Esophagus squamous epithelium (tissue), 4 donors: ENCODE results near the gene HMGCL.

Experiments used
- POLR2A ChIP-seq, 4 donors: fragments of 450-650 bp; IDR thresholded peaks; one replicate each; pipeline ENCODE4 v1.6.1; 2017; ENCODE audit warnings: antibody characterized with exemption in 4 of 4, mild to moderate bottlenecking in 4 of 4, moderate library complexity in 3 of 4
- TF ChIP-seq, protein P1 (sequence below), 6 experiments: fragments of 450-650 bp in 4 of 6; fragments of 200-600 bp in 2 of 6; sonication (generic) in 2 of 6; IDR thresholded peaks; one replicate each; pipeline ENCODE4 v1.5.1; 2016 to 2019; ENCODE audit warnings: antibody characterized with exemption in 6 of 6, mild to moderate bottlenecking in 4 of 6, moderate library complexity in 4 of 6

DNA sequence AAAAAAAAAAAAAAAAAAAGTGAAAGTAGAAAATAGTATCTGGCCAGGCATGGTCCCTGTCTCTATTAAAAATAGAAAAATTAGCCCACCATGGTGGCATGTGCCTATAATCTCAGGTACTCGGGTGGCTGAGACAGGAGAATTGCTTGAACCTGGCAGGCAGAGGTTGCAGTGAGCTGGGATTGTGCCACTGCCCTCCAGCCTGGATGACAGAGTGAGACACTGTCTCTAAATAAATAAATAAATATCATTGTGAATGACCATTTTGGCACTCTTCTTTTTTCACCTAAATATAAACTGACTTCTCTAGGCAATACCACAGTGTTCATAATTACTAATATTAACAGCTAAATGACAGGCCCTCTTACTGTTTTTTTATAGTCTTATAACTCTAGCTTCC lies 67.4 kb downstream of the HMGCL start:
- TF ChIP-seq, protein P1, sequence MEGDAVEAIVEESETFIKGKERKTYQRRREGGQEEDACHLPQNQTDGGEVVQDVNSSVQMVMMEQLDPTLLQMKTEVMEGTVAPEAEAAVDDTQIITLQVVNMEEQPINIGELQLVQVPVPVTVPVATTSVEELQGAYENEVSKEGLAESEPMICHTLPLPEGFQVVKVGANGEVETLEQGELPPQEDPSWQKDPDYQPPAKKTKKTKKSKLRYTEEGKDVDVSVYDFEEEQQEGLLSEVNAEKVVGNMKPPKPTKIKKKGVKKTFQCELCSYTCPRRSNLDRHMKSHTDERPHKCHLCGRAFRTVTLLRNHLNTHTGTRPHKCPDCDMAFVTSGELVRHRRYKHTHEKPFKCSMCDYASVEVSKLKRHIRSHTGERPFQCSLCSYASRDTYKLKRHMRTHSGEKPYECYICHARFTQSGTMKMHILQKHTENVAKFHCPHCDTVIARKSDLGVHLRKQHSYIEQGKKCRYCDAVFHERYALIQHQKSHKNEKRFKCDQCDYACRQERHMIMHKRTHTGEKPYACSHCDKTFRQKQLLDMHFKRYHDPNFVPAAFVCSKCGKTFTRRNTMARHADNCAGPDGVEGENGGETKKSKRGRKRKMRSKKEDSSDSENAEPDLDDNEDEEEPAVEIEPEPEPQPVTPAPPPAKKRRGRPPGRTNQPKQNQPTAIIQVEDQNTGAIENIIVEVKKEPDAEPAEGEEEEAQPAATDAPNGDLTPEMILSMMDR (IDR thresholded peaks at IDR 0.05) = no peak
- TF ChIP-seq POLR2A (IDR thresholded peaks at IDR 0.05) = no peak
